Measurements from ENCODE around the gene PLA2G4B.

Gene PLA2G4B

DNA sequence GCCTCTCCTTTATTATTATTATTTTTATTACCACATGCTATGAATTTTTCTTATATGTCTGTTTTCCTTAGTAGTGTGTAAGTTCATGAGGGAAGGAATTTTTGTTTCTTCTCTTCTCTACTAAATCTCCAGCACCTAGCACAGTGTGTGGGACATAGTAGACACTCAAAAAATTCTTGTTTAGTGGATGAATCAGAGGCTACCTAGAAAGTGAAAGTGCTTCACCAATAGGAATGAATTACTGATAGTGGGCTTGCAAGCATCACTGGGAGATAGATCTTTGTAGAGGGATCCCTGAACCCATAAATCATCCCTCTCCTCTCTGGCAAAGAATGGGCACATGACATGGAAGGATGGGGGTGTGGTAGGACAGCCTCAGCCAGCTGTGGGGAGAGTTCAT, 46.7 kb downstream of the PLA2G4B start:
- TF ChIP-seq, protein P1, sequence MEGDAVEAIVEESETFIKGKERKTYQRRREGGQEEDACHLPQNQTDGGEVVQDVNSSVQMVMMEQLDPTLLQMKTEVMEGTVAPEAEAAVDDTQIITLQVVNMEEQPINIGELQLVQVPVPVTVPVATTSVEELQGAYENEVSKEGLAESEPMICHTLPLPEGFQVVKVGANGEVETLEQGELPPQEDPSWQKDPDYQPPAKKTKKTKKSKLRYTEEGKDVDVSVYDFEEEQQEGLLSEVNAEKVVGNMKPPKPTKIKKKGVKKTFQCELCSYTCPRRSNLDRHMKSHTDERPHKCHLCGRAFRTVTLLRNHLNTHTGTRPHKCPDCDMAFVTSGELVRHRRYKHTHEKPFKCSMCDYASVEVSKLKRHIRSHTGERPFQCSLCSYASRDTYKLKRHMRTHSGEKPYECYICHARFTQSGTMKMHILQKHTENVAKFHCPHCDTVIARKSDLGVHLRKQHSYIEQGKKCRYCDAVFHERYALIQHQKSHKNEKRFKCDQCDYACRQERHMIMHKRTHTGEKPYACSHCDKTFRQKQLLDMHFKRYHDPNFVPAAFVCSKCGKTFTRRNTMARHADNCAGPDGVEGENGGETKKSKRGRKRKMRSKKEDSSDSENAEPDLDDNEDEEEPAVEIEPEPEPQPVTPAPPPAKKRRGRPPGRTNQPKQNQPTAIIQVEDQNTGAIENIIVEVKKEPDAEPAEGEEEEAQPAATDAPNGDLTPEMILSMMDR (IDR thresholded peaks at IDR 0.05; ENCODE audit: low read depth, low read length): no peak
- no peak for DNase-seq
- Histone ChIP-seq H3K4me3 (ENCODE audit: low read depth, low read length) (no peak overlapping the region), H3K27ac (no peak overlapping the region), H3K27me3 (ENCODE audit: insufficient read depth, low read depth, severe bottlenecking) (no peaks in the 10 kb centered on the region), H3K36me3 (no peaks in the 10 kb centered on the region), H3K9me3 (ENCODE audit: severe bottlenecking) (no peaks in the 10 kb centered on the region)

DNA sequence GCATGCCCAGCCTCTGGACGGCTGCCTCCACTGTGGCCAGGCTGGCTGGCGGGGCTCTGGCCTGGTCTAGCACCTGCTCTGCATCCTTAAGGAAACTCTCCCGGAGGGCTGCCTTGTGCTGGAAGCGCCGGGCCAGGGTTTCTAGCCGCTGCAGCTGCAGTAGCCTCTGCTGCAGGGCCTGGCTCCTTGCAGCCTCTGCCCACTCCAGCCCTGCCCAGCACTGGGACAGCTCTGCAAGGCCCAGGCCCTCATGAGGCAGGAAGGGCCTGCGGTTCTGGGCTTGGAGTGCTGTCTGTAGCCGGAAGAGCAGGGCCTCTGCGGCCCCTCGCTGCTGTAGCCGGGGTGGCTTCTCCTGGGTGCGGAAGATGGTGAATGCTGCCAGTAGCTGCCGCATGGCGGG, 47.2 kb downstream of the PLA2G4B start:
- Histone ChIP-seq H3K27ac (no peak overlapping the region), H3K4me3 (ENCODE audit: low read depth, low read length) (no peak overlapping the region), H3K27me3 (ENCODE audit: insufficient read depth, low read depth, severe bottlenecking) (no peaks in the 10 kb centered on the region), H3K9me3 (ENCODE audit: severe bottlenecking) (no peaks in the 10 kb centered on the region), H3K36me3 (no peaks in the 10 kb centered on the region)
- TF ChIP-seq, protein P1 (IDR thresholded peaks at IDR 0.05; ENCODE audit: low read depth, low read length): no peak
- no peak for DNase-seq

DNA sequence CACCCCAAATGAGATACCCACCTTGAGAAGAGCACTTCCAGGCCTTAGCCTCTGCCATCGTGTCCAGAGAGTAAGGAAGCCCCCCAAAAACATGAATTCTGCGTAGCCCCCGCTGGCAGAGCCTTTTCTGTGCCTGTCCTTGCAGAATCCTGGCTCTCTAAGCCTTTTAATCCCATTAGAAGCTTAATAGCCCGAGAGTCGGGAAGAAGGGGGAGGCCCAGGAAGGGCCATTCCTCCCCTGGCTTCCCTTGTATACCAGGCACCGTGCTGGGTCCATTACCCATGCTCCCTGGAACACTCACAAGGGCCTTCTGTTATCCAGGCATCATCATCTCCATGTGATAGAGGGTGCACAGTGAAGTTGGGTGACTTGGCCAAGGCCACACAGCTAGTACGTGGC, 48.1 kb downstream of the PLA2G4B start:
- Histone ChIP-seq H3K36me3 (no peaks in the 10 kb centered on the region), H3K9me3 (ENCODE audit: severe bottlenecking) (no peaks in the 10 kb centered on the region), H3K4me3 (ENCODE audit: low read depth, low read length) (no peak overlapping the region), H3K27ac (peak overlapping the region; percentile 61), H3K27me3 (ENCODE audit: insufficient read depth, low read depth, severe bottlenecking) (no peaks in the 10 kb centered on the region)
- DNase-seq: peak; percentile 64
- TF ChIP-seq, protein P1 (IDR thresholded peaks at IDR 0.05; ENCODE audit: low read depth, low read length): no peak

DNA sequence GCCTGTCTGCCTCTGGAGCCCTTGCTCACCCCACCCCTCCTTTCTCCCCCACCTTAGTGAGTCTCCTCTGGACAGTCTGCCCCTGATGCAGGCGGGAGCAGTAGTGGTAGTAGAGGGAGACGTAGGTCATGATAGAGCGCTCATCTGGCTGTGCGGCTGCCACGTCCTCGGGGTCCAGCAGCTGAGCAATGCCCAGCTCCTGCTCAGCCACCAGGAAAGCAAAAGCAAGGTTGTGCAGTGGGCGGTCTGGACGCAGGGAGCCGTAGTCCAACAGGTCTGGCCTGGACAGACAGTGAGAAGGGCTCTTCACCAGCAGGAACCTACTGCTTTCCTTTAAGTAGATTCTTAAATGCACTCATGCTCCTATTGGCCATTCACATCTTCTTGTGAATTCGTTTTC, 48.5 kb downstream of the PLA2G4B start:
- DNase-seq: no peak
- no peaks in the 10 kb centered on the region for H3K27me3 ChIP-seq (ENCODE audit: insufficient read depth, low read depth, severe bottlenecking)
- no peaks in the 10 kb centered on the region for H3K9me3 ChIP-seq (ENCODE audit: severe bottlenecking)
- H3K4me3 ChIP-seq (ENCODE audit: low read depth, low read length): no peak overlapping the region
- TF ChIP-seq, protein P1 (IDR thresholded peaks at IDR 0.05; ENCODE audit: low read depth, low read length): no peak
- no peak overlapping the region for H3K27ac ChIP-seq
- H3K36me3 ChIP-seq: no peaks in the 10 kb centered on the region

DNA sequence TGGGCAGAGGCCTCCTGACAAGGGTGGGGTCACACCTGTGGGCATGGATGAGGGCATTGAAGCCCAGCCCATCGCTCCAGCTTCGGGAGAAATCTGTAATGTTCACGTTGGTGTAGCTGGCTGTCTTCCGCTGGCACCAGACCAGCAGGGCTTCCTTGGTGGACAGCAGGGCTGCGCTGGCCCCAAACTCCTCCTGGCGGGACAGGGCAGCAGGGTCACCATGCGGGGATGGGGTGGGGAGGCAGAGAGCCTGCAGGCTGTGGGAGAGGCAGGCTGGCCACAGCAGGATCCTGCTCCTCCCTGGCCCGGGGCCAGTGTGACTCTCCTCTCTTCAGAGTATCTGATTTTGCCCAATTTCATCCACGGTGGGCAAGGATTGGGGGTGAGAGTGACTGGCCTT, 49.2 kb downstream of the PLA2G4B start:
- TF ChIP-seq, protein P1 (IDR thresholded peaks at IDR 0.05; ENCODE audit: low read depth, low read length): no peak

DNA sequence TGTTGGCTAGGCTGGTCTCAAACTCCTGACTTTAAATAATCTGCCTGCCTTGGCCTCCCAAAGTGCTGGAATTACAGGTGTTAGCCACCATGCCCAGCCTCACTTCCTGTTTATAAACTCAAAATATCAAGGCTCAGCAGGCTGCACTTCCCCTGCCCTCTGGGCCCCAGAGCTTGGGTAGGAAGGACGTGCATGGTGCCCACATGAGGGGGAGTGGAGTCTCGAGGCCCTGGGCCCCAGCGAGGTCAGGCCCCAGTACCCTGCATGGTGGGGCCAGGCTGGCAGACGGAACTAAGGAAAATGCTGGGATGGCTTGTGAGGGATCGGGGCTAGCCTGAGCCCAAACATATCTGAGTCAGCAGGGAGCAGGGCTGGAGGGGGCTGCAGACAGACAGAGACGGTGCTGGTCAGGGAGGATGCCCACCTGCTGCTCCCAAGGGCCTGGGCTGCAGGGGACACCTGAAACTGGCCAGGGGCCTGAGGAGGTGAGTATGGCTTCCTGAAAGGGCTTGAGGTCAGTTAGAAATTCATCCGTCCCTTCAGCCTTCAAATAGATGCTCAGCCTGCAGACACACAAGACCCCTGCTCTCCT, 50.1 kb downstream of the PLA2G4B start:
- no peaks in the 10 kb centered on the region for H3K36me3 ChIP-seq

More for the DNA sequence above, 49.2 kb downstream of the PLA2G4B start:
- no peak overlapping the region for H3K4me3 ChIP-seq (ENCODE audit: low read depth, low read length)
- H3K27me3 ChIP-seq (ENCODE audit: insufficient read depth, low read depth, severe bottlenecking): no peaks in the 10 kb centered on the region
- no peak overlapping the region for H3K27ac ChIP-seq
- no peaks in the 10 kb centered on the region for H3K36me3 ChIP-seq
- DNase-seq: no peak
- no peaks in the 10 kb centered on the region for H3K9me3 ChIP-seq (ENCODE audit: severe bottlenecking)

More for the DNA sequence above, 50.1 kb downstream of the PLA2G4B start:
- Histone ChIP-seq H3K9me3 (ENCODE audit: severe bottlenecking) (no peaks in the 10 kb centered on the region), H3K27me3 (ENCODE audit: insufficient read depth, low read depth, severe bottlenecking) (no peaks in the 10 kb centered on the region), H3K4me3 (ENCODE audit: low read depth, low read length) (no peak overlapping the region), H3K27ac (no peak overlapping the region)
- TF ChIP-seq, protein P1 (IDR thresholded peaks at IDR 0.05; ENCODE audit: low read depth, low read length): no peak
- DNase-seq: no peak
